NOMO-1 (cell line): ENCODE results near the gene ZNF497.
A peak's percentile ranks its signal among the peaks of the same experiment; 100 is the strongest.

Experiments used
- DNase-seq, 2 experiments: peaks; one replicate each; lab custom pipeline; 2025; ENCODE audit not compliant: unreplicated experiment in 2 of 2; lab: John Stamatoyannopoulos, UW

The ZNF497 gene

DNA sequence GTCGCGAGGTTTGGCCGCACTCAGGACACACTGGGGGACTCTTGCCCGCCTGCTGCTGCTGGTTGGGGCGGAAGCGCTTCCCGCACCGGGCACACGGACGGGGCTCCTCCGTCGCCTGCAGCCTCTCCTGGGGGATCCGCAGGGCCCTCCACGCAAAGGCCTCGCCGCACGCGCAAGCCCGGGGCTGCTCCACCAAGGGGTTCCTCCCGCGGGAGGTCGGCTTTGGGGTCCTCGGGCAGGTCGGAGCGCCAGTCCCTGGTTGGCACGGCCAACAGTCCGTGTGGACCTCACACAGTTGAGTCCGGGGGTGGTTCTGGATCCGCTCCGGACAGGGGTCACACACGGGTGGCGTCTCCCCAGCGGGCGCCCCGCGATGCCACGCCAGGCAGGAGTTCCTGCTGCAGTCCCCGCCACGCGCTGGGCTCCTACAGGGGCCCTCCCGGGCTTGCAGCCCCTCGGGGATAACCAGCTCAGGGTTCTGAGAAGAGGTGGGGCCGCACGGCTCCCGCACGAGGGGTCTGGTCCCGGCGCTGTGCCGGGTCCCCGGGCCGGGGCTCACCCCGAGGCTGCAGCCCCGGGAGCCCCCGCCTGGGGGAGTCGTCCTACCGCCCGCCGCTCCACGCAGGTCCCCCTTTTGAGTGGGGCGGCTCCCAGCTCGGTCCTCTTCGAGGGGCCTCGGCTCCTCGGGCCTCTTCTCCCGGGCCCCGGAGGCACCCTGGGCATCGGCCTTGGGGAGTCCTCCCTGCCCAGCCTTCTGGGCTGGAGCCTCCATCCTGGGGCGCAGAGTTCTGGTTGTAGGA lies 6.2 kb upstream of the ZNF497 start:
- no peak for DNase-seq

DNA sequence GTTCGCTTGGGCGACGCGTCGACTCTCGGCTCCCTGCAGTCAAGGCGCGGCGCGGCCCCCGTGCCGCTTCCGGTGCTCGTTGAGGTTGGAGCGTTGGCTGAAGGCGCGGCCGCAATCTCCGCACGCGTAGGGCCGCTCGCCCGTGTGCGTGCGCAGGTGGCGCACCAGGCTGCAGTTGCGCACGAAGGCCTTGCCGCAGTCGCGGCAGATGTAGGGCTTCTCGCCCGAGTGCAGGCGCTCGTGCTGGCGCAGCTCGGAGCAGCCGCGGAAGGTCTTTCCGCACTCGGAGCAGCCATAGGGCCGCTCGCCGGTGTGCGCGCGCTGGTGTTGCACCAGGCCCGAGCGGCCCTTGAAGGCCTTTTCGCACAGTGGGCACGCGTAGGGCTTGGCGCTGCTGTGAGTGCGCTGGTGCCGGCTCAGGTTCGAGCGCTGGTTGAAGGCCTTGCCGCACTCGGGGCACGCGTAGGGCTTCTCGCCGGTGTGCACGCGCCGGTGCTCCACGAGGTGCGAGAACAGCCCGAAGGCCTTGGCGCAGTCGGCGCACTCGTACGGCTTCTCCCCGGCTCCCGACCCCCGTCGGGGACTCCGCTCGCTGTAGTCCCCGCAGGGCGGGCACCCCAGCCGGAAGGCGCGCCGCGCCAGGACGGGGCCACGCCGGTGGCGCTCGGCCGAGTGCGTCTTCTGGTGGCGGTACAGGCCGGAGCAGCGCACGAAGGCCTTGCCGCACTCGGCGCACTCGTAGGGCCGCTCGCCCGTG lies 5.3 kb upstream of the ZNF497 start:
- DNase-seq, result no peak

DNA sequence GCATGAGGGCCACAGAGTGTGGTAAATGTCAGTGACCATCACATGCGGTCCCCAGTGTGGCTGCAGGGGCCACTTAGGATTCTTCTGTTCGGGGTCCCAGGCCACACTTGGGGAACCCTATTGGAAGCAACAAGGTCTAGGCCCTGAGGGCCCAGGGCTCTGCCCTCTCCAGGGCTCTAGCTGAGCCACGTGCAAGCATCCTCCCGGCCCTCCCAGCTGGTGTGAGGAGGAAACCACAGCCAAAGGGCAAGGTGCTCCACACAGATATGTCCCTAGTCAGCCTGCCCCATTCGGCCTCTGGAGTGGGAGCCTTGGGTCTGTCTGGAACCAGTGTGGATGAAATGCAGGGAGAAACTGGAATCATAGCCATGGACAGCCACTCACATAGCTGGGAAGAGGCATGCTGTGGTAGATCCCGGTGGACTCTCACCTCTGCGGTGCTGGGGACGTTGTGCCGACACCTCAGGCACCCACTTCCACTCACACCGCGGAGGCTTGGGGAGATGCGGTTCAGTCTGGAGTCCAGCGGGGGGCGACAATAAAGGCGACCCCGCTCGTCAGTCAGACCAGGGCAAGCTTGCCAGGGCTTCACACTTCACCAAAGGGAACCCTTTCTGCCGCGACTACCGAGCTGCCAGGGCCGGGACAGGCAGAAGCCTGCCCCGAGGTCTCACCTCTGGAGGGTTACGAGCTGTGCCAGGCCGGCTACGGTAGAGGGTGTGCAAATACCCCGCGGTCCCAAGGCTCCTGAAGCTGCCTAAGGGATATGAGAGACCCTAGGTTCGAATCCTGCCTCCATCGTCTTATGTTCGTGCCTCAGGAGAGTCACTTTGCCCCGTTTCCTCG lies 4.3 kb upstream of the ZNF497 start:
- no peak for DNase-seq

DNA sequence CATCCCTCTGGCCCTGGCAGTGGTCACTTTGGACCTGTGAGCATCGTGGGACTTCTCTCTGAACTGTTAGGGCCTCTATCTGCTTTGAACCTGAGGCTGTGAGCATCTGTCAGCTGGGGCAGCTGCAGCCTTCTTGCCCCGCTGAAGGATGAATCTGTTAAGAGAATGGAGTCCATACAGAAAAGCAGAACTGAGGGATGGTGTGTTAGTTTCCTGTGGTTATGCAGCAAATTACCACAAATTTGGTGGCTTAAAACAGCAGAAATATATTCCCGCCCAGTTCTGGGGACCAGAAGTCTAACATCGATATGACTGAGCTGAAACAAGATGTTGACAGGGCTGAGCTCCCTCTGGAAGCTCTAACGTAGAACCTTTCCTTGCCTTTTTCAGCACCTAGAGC lies 1.6 kb upstream of the ZNF497 start:
- peak; percentile 90 to 95 for DNase-seq

DNA sequence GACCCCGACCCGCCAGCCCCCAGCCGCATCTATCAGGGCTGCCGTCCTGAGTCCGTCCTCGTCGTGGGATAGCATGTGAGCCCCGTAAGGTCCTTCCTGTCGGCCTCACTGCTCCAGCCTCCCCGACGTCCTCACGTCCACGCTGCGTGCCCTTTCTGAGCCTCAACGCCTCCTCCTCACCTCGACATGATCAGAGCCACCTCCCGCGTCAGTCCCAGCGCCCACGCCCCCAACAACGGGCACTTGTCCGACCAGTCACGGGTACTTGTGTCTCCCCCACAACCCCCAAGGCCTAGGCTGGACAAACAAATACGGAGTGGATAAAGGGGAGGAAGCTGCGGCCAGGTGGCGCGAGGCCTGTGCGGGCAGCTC lies 665 bp downstream of the ZNF497 start:
- peak in 1 of 2 experiments; percentile 50 for DNase-seq

DNA sequence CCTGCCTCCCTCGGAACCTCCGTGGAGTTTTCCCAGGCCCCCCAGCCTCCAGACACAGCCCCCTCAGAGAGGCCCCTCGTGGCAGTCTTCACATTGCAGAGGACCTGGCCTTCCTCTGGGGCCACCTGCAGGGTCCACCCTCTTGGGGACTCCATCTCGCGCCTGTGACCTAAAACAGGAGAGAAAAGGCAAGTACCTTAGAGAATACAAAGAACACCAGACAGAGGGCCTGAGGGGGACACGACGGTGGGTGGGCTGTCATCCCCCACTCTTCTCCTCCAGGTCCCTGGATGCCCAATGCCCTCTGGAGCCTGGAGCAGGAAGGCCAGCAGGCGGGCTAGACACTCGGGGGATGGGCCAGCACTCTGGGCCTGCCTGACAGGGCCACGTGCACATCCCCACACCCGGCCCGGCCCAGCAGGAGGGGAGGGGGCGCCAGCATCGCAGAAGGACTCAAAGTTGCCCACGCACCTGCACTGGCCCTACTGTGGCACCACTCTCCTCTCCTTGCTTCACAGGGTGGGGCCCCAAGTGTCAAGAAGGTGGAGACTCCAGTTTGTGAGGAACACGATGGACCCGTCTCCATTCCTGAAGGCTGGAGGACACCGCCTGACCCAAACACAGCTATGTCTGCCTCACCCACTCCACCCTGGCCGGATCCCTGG lies 4.9 kb downstream of the ZNF497 start:
- DNase-seq, result no peak

DNA sequence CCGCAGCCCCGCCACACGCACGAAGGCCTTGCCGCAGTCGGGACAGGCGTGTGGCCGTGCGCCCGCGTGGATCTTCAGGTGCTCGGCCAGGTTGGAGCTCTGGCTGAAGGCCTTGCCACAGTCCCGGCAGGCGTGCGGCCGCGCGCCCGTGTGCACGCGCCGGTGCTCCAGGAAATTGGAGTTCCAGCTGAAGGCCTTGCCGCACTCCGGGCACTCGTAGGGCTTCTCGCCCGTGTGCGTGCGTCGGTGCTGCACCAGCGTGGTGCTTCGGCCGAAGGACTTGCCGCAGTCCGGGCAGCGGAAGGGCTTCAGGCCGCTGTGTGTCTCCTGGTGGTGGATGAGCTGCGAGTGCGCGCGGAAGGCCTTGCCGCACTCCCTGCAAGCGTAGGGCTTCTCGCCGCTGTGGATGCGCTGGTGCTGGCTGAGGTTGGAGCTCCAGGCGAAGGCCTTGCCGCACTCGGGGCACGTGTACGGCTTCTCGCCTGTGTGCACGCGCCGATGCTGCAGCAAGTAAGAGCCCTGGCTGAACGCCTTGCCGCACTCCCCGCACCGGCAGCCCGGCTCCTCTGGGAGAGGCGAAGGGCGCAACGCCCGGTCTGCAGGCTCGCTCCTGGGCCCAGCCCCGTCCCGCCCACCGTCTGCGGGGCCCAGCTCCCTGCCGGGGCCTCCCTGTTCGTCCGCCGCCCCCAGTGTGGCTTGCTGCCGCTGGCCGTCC lies 5.6 kb downstream of the ZNF497 start:
- DNase-seq, result no peak

DNA sequence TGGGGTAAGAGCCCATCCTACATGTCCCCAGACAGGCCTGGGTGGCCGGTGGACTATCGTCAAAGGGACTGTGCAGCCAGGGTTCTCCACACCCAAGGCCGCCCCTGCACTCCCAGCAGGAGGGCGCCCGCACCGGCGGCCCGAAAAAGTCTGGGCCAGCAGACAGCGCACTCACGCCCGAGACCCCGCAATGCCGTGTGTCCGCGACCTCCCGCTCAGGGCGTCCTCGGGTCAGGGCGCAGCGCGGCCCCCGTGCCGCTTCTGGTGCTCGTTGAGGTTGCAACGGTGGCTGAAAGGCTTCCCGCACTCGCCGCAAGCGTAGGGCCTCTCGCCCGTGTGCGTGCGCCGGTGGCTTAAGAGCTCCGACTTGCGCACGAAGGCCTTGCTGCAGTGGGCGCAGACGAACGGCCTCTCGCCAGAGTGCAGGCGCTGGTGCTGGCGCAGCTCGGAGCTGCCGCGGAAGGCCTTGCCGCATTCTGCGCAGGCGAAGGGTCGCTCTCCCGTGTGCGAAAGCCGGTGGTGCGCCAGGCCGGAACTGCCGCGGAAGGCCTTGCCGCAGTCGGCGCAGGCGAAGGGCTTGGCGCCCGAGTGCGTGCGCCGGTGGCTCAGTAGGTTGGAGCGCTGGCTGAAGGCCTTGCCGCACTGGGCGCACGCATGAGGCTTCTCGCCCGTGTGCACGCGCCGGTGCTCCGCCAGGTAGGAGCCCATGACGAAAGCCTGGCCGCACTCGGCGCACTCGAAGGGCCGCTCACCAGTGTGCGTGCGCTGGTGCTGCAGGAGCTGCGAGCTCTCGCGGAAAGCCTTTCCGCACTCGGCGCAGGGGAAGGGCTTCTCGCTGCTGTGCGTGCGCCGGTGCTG lies 6.4 kb downstream of the ZNF497 start:
- no peak for DNase-seq

DNA sequence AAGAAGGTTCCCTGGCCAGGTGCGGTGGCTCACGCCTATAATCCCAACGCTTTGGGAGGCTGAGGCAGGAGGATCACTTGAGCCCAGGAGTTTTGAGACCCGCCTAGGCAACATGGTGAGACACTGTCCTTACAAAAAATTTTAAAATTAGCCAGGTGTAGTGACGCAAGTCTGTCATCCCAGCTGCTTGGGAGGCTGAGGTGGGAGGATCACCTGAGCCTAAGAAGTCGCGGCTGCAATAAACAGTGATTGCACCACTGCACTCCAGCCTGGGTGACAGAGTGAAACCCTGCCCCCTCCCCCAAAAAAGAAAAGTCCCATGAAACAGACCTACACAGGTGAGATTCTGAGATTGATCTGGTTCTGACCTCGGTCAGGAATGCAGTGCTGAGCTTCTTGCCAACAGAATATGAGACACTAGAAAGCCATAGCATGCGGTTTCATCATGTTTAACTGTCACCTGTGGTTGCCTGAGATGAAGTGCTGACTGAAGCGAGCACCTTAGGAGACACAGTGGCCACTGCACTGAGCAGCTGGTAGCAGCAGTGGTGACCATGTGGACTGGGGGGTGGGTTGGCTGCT lies 7.2 kb downstream of the ZNF497 start:
- no peak for DNase-seq

DNA sequence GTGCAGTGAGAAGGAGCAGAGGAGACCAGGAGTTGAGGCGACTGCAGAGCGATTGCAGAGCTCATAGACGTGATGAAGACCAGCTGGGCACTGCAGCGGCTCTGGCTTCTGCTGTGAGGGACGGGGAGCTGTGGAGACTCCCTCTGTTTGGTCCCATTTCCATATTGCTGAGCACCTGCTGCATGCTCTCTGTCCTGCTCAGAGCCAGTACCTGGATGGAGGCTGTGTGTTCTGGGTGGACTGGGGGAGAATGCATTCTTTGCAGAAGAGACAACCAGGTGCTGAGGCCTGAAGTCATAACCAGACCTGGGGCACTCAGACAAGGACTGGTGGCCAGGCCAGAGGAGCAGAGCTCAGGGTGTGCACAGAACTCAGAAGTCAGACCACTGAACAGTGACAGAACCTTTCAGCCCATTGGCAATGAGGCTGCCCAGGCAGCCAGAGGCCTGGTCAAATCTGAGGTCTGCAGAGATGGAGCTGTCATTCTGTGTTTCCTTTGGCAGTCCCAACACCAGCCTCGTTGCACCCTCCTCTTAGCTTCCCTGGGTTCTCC lies 8.0 kb downstream of the ZNF497 start:
- DNase-seq, result no peak

DNA sequence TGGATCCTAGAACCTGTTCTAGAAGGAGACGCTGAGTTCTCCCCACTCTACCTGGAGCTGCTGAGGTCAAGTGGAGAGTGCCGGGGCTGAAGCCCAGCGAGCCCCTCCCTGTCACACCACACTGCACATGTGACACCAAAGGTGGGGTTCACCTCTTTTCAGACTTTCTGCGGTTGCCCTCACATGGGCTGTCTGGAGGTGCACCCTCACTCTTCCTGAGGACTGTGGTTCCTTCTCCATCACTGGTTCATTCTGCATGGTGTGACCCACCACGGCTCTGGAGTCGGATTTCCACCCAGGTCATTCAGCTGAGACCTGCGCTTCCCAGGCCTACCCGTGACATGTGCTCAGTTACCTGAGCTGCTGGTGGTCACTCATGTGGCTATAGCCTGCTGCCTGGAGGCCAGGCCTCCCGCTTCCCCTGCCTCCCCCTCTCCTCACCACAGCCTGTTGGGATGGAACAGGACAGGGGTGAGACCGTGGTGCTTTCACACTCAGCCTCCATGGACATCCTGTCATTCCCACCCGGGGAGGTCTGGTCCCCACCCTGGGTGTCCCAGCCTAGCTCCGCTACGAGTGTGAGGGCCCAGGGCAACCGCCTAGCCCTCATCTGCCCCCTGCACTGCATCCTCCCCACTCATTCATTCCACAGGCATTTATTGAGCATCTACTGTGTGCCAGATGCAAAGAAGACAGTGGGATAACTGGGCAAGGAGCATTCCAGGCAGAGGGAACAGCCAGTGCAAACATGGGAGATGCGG lies 8.7 kb downstream of the ZNF497 start:
- no peak for DNase-seq

DNA sequence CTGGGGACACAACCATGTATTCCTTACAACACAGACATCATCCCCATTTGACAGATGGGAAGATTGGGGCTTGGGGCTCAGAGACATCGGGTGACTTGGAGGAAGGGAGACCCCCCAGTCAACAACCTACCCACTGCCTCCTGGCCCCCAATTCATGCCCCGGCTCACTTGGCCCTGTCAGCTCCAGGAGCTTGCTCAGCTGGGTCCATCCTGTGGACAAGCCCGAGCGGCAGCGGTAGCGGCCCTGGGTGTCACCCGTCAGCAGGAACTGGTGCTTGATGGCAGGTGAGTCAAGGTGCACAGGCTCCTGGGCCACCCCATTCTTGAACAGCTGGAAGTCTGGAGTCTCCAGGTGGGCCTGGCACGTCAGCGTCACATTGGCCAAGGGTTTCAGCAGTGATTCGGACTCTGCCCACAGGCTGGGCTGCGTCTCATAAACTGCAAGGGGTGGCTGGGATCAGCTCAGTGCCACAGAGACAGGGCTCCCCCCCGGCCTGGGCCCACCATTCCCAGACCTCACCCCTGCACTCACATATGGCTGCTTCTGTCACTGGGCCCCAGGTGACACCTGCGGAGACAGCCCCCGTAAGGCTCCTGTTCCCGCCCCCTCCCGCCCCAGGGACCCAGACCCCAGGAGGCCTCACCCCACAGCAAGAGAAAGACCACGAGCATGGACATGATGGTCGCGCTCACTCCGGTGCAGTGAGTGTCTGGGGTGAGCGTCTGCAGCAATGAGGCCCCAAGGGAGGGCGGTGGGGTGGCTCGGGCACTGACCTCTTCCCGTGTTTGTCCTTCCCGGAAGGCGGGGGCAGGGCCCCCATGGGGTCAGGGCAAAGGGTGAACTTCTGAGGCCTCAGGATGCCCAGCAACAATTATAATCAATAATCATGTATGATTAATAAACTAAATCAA lies 9.5 kb downstream of the ZNF497 start, which contains the start of gene A1BG:
TSS of gene A1BG (minus strand) at position 733 of the 912 bp plus-strand sequence. CDS start at position 678, 55 bp downstream.
- no peak for DNase-seq

DNA sequence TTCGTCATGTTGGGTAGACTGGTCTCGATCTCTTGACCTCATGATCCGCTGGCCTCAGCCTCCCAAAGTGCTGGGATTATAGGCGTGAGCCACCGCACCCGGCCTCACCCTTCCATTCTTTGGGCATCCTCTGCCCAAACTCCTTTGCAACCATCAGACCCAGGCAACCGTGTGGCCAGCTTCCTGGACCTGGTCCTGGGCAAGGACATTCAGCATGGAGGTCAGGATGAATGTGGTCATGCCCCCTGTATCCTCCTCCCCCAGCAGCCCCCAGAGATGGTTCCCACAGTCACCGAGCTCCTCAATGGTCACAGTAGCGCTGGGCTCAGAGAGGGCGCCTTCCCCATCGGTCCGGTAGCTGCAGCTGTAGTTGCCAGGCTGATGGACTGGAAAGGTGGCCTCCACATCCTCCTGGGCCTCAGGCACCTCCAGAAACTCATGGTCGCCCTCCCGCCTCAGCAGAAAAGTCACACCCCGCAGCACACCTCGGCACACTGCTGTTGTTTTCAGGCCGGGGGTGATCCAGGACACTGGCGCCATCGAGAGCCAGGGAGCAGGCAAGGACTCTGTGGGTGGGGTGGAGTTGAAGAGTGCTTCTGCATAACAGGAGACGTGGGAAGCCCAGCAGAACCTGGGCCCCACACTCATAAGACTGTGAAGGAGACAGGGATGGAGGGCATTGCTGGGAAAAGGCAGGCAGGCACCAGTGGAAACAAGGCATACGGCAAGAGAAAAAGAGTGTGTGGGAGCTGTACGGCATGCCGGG lies 10.4 kb downstream of the ZNF497 start:
- DNase-seq, result no peak

DNA sequence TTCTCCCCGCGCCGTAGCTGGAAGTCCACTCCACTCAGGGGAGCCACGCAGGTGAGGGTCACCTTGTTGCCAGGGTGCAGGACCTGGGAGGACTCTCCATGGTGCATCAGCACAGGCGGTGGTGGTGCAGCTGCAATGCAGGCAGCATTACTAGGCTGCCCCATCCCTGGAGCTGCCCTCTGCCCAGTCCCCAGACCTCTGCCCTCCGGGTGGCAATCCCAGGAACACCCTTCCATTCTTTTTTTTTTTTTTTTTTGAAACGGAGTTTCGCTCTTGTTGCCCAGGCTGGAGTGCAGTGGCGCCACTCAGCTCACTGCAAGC lies 11.0 kb downstream of the ZNF497 start:
- no peak for DNase-seq

DNA sequence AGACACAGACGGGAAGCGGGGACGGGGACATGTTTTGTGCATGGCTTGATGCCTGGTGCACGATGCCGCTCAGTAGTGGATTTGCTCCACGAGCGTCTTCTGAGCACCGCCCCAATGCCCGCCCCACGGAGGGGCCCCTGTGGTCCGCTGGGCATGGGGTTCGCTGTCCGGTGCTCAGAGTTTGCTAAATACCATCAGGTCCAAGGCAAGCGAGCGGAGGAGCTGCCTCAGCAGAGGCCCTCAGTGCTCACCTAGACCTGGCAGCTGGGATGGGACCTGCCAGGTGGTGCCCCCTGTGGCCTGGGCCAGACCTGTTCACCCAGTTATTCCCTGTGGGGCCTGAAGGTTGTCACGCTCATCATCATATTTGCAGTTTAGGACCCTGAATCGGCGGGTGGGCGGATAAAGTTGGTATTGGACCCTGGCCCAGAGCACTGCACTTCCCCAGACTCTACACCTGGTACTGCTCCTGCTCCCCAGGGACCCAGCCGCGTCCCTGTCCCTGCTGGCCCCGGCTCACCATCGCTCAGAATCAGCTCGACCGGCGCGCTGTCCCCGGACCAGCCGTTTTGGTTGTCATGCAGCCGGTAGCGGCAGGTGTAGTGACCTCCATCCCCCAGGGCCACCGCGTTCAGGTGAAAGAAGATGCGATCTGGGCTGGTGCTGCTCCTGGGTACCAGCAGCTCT lies 11.5 kb downstream of the ZNF497 start:
- DNase-seq, result no peak
